ACC112 (cell line): ENCODE data around the gene LOC101059915.
"Not testable (repeated sequence)": the region's sequence is repeated elsewhere in the genome, so short reads cannot be mapped to it uniquely, and the experiment has no call there.

ENCODE experiments used
- H2AFZ ChIP-seq: fragments of 200-600 bp; sonication (generic); one replicate; pipeline ENCODE4 v1.6.0; 2017; ENCODE audit warnings: antibody characterized with exemption, low read length; ENCODE audit not compliant: unreplicated experiment
- H3K27ac ChIP-seq: fragments of 200-600 bp; sonication (generic); 2 replicates; pipeline ENCODE4 v1.5.1; 2014; ENCODE audit warnings: low read depth, mild to moderate bottlenecking, antibody characterized with exemption, low read length, moderate library complexity
- H3K27me3 ChIP-seq: fragments of 200-600 bp; sonication (generic); 2 replicates; pipeline ENCODE4 v1.6.1; 2014; ENCODE audit warnings: mild to moderate bottlenecking, antibody characterized with exemption, low read length, moderate library complexity, mixed read lengths; ENCODE audit not compliant: insufficient read depth
- H3K36me3 ChIP-seq: fragments of 200-600 bp; sonication (generic); 2 replicates; pipeline ENCODE4 v1.6.1; 2016; ENCODE audit warnings: mild to moderate bottlenecking, antibody characterized with exemption, low read length, moderate library complexity, mixed read lengths; ENCODE audit not compliant: insufficient read depth
- H3K4me1 ChIP-seq: fragments of 200-600 bp; sonication (generic); one replicate; pipeline ENCODE4 v1.6.1; 2016; ENCODE audit warnings: low read length, mixed read lengths; ENCODE audit not compliant: insufficient read depth, unreplicated experiment, control insufficient read depth
- H3K4me3 ChIP-seq: fragments of 200-600 bp; sonication (generic); 2 replicates; pipeline ENCODE4 v1.5.1; 2014; ENCODE audit warnings: mild to moderate bottlenecking, low read depth, low read length
- H3K79me2 ChIP-seq: fragments of 200-600 bp; sonication (generic); one replicate; pipeline ENCODE4 v1.6.0; 2016; ENCODE audit warnings: low read length; ENCODE audit not compliant: control insufficient read depth, unreplicated experiment, insufficient read depth

LOC101059915 gene

GRCh38 chrX:71663238-71663637 lies 4.1 kb upstream of the LOC101059915 start:
- H3K4me3 ChIP-seq, H3K4me1 ChIP-seq, H3K27ac ChIP-seq, H2AFZ ChIP-seq, H3K79me2 ChIP-seq, H3K36me3 ChIP-seq, H3K27me3 ChIP-seq: not testable (repeated sequence)

GRCh38 chrX:71664202-71664601 lies 3.1 kb upstream of the LOC101059915 start:
- H2AFZ ChIP-seq, H3K36me3 ChIP-seq, H3K4me3 ChIP-seq, H3K27me3 ChIP-seq, H3K4me1 ChIP-seq, H3K27ac ChIP-seq, H3K79me2 ChIP-seq: not testable (repeated sequence)

DNA sequence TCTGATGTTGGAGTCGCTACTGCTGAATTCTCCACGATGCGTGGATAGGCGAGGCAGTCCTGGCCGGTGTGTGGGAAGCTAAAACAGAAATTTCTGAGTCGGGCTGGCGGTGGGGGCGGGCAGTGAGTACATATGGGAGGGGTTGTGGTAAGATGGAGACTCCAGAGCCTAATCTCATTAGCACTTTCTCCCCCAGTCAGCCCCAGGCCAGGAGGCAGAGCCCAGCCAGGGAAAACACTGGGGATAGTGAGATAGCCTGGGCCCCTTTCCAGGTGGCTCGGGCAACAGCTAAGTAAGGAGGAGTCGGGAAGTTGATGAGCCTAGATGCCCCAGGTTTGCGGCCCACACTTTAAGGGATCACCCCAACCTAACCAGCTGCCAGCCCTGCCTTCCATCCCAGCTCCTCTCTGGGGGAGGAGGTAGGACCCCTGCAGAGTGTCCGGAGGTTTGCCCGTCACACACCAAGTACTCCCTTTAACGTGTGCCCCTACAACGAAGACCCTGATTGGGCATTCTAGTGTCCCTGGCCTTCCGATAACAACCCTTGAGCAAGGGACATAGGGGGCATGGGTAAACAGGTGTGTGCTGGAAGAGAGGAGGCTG lies 2.4 kb upstream of the LOC101059915 start:
- no peaks in the 10 kb centered on the region for H3K36me3 ChIP-seq
- no peaks in the 10 kb centered on the region for H3K79me2 ChIP-seq
- no peak overlapping the region for H3K4me3 ChIP-seq
- no peak overlapping the region for H3K27ac ChIP-seq
- H3K4me1 ChIP-seq: no peaks in the 10 kb centered on the region
- H3K27me3 ChIP-seq: no peaks in the 10 kb centered on the region
- no peak overlapping the region for H2AFZ ChIP-seq

DNA sequence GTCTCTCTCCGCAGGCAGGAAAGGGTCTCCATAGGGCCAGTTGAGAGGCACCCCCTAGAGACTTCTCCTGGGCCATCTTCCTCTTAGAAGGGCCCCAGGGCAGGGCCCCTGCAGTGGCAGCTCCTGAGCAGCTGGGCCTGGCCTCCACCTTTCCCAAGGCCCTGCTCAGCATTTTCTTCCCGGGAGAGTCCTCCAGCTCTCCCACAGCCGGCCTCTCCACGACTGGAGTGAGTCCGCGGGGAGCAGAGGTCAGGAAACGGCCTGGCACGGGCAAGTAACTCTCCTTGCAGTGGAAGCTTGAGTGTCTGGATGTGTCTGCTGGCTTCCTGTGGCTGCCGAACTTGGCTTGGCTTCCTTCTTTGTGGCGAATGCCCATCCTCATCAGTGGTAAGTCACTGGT lies 1.6 kb upstream of the LOC101059915 start:
- H3K36me3 ChIP-seq: no peaks in the 10 kb centered on the region

GRCh38 chrX:71666240-71667223 lies 814 bp upstream of the LOC101059915 start:
- Histone ChIP-seq H3K4me3 (no peak overlapping the region), H3K27ac (no peak overlapping the region), H3K27me3 (no peaks in the 10 kb centered on the region), H2AFZ (no peak overlapping the region), H3K79me2 (no peaks in the 10 kb centered on the region), H3K4me1 (no peaks in the 10 kb centered on the region), H3K36me3 (no peaks in the 10 kb centered on the region)

More for the DNA sequence above, 1.6 kb upstream of the LOC101059915 start:
- Histone ChIP-seq H3K79me2 (no peaks in the 10 kb centered on the region), H3K4me3 (no peak overlapping the region), H3K27ac (no peak overlapping the region), H2AFZ (no peak overlapping the region), H3K27me3 (no peaks in the 10 kb centered on the region), H3K4me1 (no peaks in the 10 kb centered on the region)

- H3K79me2 ChIP-seq: no peaks in the 10 kb centered on the region
- no peaks in the 10 kb centered on the region for H3K4me1 ChIP-seq
- no peak overlapping the region for H3K27ac ChIP-seq
- H2AFZ ChIP-seq: no peak overlapping the region
- H3K36me3 ChIP-seq: no peaks in the 10 kb centered on the region
- H3K4me3 ChIP-seq: no peak overlapping the region
- H3K27me3 ChIP-seq: no peaks in the 10 kb centered on the region
Observed at GRCh38 chrX:71668248-71668595, 876 bp downstream of the LOC101059915 start.

- H3K36me3 ChIP-seq: no peaks in the 10 kb centered on the region
Observed at GRCh38 chrX:71669492-71669891, 2.1 kb downstream of the LOC101059915 start.

DNA sequence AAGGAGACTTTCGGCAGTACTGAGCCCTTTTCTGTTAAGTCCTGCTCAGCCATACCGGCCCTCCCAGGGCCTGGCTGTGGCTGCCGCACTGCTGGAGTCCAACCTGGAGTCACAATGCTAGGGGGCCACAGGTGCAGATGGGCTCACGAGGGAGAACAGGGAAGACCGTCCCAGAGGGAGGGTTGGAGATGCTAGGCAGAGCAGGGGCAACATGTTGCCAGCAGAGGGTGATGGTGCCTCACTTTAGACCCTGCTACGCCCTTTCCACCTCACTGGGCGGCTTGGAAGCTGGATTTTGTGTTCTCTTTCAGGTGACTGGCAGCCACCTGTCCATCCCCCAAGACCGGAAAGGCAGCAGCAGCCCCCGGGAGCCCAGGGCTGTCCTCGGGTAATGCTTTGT lies 2.6 kb downstream of the LOC101059915 start:
- H3K27me3 ChIP-seq, H3K79me2 ChIP-seq, H3K4me1 ChIP-seq, H2AFZ ChIP-seq, H3K27ac ChIP-seq, H3K4me3 ChIP-seq, H3K36me3 ChIP-seq: not testable (repeated sequence)

More at GRCh38 chrX:71669492-71669891, 2.1 kb downstream of the LOC101059915 start:
- no peaks in the 10 kb centered on the region for H3K79me2 ChIP-seq
- no peaks in the 10 kb centered on the region for H3K27me3 ChIP-seq
- H2AFZ ChIP-seq: no peak overlapping the region
- no peaks in the 10 kb centered on the region for H3K4me1 ChIP-seq
- no peak overlapping the region for H3K27ac ChIP-seq
- no peak overlapping the region for H3K4me3 ChIP-seq

DNA sequence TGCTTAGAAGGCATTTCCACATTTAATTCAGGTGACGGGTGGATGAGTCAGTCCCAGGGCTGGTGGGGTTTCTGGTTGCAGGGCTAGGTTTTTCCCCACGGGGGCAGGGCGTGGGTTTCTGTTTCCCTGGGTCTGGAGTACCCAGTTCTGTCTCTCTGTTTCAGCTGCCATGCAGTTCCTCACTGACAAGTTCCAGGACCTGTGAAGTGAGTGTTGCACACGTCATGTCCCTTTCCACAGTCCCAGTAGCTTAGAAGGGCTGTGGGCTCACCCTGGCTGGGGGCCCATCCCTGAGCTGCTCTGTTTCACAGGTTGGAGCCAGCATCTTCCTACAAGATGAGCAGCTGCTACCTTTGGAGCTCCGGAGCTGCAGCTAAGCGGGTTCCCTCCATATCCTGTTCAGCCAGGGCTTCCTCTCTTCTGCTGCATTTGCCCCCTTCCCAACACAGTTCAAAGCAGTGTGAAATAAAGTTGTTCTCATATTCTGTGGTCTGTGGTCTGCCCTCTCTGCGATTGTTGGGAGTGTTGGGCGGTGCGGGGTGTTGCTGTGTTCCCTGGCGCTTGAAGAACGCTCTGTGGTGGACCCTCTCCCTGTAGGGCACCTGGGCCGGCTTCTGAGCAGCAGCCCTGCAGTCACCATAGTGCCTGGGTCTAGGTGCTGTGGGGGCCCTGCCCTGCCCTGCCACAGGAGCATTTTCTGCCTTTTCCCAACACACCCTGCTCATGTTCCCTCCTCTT lies 3.9 kb downstream of the LOC101059915 start:
- no peaks in the 10 kb centered on the region for H3K27me3 ChIP-seq
- H2AFZ ChIP-seq: no peak overlapping the region
- H3K4me3 ChIP-seq: no peak overlapping the region
- H3K4me1 ChIP-seq: no peaks in the 10 kb centered on the region
- no peak overlapping the region for H3K27ac ChIP-seq
- H3K36me3 ChIP-seq: no peaks in the 10 kb centered on the region
- H3K79me2 ChIP-seq: no peaks in the 10 kb centered on the region

DNA sequence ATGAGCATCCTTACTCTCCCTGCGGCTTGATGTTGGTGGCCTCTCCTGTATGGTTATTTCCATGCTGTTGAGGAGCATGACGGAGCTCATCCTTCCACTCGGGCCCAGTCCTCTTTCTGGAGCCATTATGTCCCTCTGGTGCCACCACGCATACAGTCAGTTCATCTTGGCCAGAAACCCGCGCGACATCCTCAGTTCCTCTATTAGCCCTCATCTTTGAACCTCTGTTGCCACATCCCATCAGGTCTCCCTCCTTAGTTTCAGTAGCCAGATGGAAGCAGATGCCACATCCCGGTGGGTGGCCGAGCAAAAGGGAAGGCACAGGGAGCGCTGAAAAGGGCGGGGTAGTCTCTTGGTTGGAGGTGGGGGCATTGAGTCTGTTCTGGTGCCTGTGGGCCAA lies 4.6 kb downstream of the LOC101059915 start:
- H3K79me2 ChIP-seq: no peaks in the 10 kb centered on the region

More for the DNA sequence above, 4.6 kb downstream of the LOC101059915 start:
- Histone ChIP-seq H2AFZ (no peak overlapping the region), H3K27ac (no peak overlapping the region), H3K27me3 (no peaks in the 10 kb centered on the region), H3K4me3 (no peak overlapping the region), H3K4me1 (no peaks in the 10 kb centered on the region), H3K36me3 (no peaks in the 10 kb centered on the region)
